GM18870 (cell line): ENCODE results near the gene LRPAP1.
"Not testable (repeated sequence)": the region's sequence is repeated elsewhere in the genome, so short reads cannot be mapped to it uniquely, and the experiment has no call there.

Experiments
- ATAC-seq: cut with Tn5 transposase; IDR thresholded peaks from one replicate; pipeline ENCODE4 v1.9.1; 2021; ENCODE audit warnings: moderate library complexity; ENCODE audit not compliant: unreplicated experiment

LRPAP1 gene

DNA sequence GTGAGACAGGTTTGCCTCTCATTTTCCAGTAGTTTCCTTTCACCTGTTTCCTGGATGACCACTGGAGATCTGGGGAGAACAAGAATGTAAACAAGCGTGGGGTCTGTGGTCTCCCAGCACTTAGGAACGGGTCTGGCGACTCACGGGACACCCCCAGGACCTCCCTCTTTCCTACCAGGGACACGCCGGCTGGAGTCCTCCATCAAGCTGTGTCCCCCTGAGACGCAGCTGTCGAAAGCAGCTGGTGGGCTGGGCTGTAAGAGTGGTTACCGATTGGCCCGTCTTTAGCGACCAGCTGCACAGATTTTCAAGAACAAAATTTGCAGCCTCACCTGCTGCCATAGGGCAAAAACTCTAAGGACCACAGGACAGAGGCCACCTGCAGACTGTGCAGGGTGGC, 11.9 kb downstream of the LRPAP1 start:
- ATAC-seq: no peak

DNA sequence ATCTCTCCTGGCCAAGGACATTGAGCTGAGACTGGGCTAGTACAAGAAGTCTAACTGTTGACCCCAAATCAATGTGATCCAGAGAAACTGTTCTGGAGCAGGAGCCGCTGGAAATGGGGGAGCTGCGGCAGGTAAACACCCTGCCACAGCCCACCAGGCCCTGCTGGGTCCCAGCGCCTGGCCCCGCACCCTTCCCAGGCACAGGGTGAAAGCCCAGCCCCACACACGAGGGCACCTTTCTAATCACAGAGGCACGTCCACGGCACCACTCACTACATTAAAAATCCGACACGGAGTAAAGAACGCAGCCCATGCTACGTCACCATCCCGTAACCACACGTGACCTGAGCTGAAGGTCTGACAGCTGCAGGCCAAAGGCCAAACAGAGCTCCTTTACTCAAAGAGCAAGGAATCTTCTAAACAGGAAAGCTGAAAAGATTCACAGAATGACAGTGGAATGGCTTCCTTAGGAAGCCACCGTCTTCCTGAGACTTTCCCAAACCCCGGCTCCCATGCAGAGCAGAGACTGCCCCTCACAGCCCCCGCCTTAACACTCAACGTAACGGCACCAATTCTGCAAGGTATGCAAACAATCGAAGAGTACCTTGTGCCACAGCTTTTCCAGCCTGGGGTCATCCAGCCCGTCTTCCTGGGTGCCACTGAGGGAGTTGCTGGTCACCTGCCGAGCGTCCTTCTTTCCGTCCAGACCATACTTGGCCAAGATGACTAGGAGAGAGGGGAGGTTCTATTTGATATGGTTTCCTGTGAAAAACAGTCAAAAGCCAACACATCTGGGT, 12.6 kb downstream of the LRPAP1 start:
- ATAC-seq: no peak

DNA sequence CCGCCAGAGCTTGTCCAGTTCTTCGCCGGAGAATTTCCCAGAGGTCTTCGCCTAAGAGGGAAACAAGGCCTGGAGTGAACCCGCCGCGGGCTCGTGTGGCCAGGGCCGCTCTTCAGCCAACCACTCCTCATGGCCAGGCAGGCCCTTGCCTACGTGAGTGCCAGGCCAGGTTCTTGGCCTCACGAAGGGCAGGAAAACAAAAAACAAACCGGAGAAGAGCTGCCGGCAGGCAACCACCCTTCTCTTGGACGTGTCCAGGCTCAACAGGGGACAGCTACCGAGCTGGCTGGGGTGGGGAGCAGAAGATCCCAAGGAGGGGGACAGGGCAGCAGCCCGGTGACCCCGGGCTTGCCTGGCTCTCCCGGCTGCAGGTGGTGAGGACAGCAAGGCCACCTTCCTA, 13.3 kb downstream of the LRPAP1 start:
- ATAC-seq: no peak

DNA sequence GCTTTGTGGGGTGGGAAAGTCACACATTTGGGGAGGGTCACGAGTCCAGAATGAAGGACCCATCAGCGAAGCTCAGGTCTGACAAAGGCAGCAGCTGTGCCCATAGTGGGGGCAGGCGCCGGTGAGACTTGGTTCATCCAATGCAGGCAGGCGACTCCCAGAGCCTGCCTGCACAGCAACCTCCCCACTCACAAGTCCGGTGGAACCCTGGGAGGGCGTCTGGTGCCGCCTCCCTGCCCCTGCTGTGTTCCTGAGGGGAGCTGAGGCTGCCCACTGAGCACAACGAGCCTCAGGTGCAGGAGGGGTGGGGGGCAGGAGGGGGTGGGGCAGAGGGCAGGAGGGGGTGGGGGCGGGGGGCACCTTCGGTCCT, 13.7 kb downstream of the LRPAP1 start:
- no peak for ATAC-seq

DNA sequence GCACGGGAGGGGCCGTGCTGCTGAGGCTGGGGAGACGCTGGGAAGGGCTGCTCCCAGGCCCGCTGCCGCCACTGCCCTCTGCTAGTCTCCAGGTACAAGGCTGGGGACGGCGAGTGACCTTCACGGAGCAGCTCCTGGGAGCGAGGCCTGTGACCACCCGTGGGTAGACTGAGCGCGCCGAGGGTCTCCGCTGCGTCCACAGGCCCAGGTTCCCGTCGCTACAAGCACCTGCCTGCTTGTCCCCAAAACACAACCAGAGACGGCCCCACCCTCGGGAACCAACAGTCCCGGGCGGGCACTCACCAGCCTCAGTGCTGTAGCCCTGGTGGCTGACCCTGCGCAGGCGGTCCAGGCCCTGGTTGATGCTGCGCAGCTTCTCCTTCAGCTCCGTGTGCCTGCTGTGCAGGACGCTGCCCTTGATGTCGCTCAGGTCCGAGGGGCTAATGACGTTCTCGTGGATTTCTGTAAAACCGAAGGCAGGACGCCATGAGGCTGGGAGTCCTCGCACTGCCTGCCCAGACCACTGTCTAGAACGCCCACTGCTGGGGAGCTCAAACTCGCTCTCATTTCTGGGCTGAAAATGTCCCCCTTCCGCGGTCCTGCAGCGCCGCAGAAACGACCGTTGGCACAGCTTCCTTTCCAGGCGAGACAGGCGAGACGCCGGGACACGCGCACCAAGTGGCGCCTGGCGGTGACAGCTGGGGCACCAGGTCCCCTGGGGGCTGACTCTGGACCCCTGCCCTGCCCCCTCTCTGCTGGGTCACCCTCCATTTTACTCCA, 14.3 kb downstream of the LRPAP1 start:
- no peak for ATAC-seq

DNA sequence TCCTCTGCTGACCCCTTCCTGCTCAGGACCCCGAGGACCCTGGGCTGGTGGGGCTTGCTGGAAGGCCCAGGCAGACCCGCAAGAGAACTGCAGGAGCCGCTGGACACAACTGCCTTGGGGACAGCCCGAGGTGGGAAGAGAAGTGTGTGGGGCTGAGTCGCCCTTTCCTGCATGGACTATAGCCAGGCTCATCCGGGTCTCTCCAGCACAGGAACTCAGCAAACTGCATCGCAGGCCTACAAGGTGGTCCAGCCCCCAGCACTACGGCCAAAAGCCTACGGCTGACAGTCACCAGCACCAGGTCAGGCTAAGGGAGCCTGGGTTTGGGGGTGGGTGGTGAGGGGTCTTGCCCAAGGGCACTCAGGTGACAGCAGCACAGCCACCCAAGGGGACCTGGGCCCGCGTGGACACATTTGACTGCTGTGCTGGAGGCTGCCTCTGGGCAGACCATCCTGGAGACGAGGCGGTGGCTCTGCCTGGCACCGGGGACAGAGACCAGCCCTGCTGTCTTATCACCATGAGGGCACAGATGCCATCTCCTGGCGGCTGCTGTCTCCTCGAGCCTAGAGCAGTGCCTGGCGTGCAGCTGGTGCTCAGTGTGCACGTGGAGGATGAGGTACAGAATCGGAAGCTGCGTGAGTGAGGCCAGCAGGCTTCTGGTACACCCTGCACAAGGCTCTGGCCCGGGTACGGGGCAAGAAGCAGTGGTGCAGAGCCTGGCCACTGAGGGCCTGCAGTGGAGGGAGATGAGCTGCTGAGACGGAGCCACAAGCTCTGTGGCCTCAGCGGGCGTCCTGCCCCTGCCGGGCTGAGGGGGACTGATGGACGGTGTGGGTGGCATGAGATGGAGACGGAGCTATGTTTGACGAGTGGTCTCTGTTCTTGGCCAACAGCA, 15.1 kb downstream of the LRPAP1 start:
- ATAC-seq: no peak

DNA sequence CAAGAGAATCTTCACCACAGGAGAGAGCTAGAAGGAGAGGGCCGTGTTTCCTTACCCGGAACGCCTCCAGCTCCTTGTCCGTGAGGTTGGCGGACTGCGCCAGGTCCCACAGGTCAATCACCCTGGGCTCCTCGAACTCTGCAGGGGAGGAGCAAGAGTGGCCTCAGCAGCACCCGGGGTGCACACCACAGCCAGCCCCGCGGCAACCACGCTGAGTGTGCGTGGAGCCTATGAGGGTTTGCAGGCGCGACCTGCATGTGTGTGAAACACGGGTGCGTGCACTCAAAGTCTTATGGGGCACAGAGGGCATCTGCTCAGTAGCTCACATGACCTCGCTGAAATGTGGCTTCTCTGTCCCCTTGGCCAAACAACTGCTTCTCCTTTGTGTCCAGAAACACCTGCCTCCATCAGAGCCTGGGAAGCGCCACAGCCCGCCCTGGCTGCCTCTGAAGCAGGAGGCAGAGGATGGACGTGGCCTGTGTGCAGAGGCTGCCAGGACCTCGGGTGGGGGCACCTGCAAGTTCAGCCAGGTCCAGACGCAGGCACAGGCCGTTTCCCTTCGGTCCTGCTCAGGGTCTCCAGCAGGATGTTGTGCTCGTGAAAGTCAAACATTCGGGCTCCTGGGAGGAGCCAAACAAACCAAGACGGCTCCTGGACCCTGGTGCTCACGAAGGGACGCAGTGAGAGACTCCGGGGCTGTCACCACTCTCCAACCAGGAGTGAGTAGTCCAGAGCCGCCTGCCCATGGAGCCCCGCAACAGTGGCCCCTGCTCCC, 16.0 kb downstream of the LRPAP1 start:
- ATAC-seq: no peak

DNA sequence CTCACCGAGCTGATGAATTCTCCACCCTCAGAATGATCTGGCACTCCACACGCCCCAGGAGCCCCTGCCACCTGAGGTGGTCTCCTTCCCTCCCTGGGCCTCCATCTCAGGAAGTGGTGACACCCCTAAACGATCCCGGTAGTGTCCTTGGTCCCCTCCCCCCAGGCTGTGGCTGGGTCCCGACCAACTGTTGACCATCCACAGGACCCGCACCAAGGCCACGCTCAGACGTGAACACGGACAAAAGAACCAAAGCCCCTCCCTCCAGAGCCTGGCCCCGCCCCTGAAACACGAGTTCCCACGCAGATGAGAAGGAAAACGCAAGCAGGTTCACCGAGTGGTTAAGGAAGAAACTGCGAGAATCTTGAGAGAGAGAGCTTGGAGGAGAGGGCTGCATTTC, 16.6 kb downstream of the LRPAP1 start:
- ATAC-seq: no peak

DNA sequence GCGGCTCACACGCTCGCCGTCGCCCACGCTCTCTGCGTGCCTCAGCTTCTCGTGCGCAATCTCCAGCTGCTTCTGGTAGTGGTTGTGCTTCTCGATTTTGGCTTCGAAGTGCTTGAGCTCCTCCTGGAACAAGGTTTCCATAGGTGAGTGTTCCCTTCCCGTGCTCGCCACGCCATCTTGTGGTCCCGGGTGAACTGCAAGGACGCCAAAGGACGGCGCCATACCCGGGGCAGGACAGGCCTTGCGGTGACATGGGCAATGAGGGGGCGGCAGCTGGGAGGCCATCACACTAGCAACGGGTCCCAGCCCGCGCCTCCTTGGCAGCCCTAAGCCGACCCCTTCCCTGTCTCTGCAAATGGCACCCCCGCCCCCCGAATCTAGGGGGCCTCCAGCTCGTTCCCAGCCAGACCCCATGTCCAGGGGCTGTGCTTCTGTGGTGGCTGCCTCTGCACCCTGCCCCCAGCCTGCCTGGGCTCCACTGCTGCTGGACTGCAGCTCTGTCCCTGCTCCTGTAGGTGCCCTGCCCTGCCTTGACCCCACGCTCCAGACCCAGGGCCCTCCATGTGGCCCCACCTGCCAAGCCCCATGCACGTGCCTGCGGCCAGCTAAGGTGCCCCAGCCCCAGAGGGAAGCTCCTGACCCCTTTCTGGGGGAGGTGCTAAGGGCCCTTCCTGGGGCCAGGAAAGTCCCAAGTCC, 17.3 kb downstream of the LRPAP1 start:
- no peak for ATAC-seq

DNA sequence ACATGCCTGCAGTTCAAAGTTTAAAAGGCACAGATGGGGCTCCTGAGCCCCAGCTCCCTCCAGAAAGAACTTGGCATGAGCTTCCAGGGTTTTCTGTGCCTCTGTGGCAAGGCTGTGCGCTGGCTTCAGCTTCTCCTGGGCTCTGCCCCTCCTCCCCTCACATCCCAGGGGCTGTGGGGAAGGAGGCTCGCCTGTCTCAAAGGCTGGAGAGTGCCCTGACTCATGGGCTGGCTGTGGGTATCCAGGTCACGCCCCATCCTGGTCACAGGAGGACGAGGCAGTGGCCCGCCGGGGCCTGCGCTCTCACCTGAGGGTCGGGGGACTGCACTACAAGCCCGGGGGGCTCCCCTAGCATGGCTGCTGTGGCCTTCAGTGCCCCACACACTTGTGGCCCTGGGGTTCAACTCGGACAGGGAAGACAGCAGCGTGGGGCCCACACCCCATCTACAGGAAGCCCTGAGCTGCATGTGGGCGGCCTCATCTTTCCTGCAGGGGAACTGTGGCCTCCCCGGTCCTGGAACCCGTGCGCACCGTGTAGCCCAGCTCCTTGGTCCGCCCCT, 17.9 kb downstream of the LRPAP1 start:
- ATAC-seq: no peak

DNA sequence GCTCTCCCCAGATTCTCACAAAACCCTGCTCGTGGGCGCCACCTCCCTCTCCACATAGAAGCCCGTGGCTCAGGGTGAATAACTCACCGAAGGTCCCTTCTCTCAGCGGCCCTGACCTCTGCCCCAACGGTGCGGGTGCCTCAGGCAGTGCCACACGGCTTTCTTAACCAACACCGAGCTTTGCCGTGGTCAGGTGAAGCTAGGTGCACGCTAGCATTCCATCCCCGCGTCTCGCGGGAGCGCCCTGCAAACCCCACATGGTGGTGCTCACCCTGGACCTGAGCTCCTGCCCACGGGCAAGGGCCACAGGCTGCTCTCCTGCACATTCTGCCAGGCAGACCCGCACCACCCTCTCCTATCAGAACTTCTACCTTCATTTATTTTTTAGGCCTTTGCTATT, 18.4 kb downstream of the LRPAP1 start:
- no peak for ATAC-seq

DNA sequence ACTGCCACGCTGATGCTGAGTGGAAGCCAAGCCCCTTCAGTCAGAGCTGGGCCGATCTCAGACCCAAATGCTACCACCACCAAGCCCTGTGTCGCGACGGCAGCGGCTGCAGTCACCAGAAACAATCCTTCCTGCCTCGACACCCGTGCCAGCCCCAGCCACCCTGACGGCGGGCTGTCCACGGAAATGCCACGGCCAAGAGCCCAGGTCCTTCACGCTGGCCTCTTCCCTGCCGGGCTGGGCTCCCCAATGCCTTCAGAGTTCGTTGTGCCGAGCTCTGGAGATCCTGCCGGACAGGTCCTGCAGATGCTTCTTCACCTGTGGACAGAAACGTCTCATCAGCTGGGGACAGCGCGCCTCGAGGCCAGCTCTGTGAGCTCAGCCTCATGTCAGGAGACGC, 19.5 kb downstream of the LRPAP1 start:
- ATAC-seq: no peak

DNA sequence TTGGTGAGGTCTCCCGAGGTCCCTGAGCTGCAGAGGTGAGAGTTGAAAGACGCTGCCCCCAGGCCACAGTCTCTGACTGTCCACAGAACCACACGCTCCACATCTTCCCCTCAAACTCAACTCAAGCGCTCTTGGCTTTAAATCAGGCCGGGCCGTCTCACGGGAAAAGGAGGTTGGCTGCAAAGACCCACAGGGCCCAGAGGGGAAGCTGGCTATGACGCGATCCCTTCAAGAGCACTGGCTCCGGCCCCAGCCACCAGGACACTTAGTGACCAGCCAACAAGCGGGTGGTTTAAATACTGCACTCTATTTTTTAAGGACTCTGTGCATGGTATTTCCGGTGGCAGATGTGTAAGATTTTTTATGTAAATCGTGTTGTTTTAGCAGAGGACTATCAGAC, 19.9 kb downstream of the LRPAP1 start:
- no peak for ATAC-seq

DNA sequence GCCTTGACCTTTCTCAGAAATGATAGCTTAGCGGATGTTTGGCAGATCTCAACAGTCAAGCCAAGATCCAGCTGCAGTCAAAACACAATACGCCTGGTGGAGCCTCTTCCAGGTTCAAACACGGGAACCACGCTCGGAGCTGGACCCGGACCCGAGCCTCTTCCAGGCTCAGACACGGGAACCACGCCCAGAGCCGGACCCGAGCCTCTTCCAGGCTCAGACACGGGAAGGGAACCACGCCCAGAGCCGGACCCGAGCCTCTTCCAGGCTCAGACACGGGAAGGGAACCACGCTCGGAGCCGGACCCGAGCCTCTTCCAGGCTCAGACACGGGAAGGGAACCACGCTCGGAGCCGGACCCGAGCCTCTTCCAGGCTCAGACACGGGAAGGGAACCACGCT, 20.6 kb downstream of the LRPAP1 start:
- ATAC-seq: not testable (repeated sequence)

DNA sequence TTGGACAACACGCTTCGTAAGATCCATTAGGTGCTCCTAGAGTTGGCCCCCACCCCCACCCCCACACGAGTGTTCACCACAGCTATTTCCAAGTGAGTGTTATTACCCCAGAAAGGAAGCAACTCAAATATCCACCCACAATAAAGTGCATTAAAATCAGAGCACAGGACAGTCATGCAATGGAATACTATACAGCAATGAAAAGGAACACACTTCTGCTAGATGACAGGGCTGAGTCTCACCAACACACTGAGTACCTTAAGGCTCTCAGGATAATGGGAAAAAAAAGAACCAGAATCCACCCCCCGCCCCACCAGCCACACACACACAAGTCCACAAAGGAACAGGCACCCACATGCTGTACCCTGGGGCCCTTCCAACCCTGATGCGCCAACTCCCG, 21.0 kb downstream of the LRPAP1 start:
- ATAC-seq: no peak

DNA sequence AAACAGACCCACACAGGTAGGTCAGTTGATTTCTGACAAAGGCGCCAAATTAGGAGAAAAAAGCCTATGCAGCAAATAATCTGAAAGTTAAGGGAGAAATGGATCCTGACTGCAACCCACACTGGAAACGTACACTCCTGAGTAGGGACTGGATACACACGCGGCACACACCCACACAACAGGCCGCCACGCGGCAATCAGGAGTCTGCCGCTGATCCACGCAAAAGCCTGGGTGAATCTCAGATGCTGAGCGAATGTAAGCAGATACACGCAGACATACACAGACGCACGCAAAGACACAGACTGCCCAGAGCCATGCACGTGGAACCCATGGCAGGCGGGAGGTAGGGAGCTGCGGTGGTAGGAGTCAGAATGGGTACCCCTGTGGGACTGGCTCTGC, 21.7 kb downstream of the LRPAP1 start:
- no peak for ATAC-seq

DNA sequence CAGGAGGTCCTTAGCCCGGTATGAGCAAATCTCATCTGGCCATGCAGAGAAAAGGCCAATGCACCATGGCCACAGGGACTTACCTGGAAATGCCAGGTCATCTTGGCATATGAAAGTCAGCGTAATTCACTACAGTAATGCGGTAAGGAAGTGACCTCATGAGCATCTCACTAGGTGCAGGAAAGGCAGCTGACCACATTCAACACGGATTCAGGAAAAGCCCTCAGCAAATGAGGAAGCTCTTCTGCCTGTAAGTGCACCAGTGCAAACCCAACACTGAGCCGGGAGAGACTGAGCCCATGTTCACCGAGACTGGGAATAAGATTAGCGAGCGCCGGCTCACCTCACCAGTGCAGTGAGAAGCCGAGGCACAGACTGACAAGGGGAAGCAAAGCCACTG, 23.7 kb downstream of the LRPAP1 start:
- no peak for ATAC-seq

DNA sequence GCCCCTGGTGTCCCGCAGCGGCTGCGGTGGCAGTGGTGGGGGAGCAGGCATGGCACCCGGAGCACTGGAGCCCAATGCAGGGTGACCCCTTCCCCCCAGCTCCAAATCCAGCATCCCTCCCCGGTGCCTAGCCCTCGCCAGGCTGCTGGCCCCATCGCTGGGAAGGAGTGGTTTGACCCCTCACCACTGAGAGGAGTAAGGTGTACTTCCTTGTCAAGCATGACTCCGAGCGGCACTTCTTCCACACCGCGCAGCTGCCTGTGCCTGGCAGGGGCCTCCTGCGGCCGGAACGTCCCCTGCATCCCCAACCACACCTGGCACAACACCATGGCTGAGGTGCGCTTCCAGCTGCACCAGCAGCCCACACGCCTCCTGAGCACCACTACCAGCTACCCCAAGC, 27.0 kb downstream of the LRPAP1 start:
- no peak for ATAC-seq

DNA sequence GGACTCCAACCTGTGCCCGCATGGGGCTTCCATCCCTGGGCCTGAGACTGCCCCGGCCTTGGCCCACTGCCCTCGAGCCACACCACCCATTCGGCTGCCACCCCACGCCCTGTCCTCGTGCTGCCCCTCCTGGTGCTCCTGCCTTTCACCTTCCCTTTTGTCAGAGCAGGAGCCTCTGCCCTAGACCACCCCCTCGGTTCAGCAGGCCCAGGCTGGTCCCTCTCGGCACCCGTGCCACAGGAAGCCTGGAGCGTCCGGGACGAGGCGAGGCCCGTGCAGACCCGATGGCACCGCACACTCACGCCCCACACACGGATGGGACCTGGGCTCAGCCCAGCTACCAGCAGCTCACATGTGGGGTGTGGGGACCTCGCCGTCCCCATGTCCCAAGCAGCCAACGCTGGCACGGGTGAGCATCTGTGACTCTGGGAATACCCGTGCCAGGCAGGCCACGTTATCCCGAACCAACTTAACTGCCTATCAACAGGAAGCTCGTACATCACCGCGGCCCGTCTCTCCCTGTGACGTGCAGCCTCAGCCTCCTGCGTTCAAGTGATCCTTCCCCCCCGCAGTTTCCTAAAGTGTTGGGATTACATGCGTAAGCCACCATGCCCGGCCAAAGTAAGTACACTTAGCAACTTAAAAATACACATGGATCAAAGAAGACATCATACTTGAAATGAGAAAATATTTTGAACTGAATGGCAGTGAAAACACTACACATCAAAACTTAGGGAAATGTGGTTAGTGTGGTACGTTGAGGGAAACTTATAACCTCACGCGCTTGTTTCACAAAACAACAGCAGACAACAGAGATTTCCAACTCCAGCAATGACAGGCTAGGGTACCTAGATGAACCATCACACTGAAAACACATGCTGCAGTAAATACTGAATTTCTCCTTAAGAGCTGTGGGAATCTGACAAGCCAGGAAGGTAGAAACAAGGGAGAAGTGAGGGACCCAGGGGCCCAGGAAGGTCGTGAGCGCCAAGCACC, 29.0 kb downstream of the LRPAP1 start:
- ATAC-seq: no peak
